Measurements from ENCODE around the gene CIRBP. TPM values are rescaled to one million over a fixed set of nuclear protein-coding genes. Genes with fewer than 3 reads are reported as not detected.

The CIRBP gene
- total RNA-seq, 2 donors from 2014 or later = 282 to 301 TPM

DNA sequence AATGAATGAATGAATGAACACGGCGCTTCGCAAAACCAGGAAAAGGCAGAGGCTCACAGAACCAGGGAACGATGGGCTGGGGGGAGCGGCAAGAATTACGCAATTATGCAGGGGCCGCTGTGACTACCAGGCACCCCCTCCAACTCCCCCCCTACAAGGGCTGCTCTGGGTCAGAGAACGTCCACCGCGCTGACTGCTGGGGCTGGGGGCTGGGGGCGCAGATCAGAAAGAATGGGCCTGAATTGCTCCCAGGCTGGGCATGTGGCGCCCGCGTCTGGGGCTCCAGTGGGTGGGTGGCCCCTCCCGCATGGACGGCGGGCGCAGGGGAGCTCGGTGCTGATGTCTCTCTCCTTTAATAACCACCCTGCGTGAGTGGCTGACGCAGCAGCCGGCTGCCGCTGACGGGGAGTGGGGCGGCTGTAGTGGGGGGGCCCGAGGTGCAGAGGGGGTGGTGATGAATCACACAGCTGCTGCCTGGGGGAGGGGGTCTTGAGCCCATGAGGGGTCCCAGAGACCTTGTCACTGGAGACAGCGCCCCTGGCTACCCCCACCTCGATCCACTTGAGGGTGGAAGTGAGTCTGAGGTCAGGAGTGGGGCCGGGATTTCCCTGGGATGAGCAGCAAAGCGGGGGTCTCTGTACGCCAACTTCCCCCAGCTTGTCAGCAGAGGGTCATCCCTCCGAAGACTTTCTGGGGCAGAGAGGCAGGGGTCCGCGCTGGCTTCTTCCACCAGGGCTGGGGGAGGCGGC, 1.5 kb upstream of the CIRBP start:
- DNase-seq = peak; percentile 70
- Mint-ChIP-seq H3K27me3 (ENCODE audit: insufficient read depth) (peaks cover 17% of the 10 kb centered on the region), H3K4me1 (peaks cover 31% of the 10 kb centered on the region), H3K27ac (peak overlapping the region; percentile 68), H3K36me3 (ENCODE audit: low read depth) (peaks cover 29% of the 10 kb centered on the region), H3K9me3 (no peaks in the 10 kb centered on the region), H3K4me3 (peak overlapping the region; percentile 82)
- peak overlapping the region; percentile 66 for H3K4me3 ChIP-seq (ENCODE audit: low read length)
- H3K9ac ChIP-seq (ENCODE audit: extremely low read depth, low read length, poor library complexity, severe bottlenecking) = no peak overlapping the region
- 32 to 34% methylated on average over 11 to 32 of the region's 35 CpGs for WGBS, 2 experiments (ENCODE audit: insufficient coverage in 1 of 2, insufficient read length in 1 of 2)
- peaks cover 21% of the 10 kb centered on the region for H3K36me3 ChIP-seq (ENCODE audit: control insufficient read depth, insufficient read depth, low read length)
- peaks cover 22% of the 10 kb centered on the region for H3K4me1 ChIP-seq (ENCODE audit: control insufficient read depth, insufficient read depth, low read length)
- no peak overlapping the region for H3K27ac ChIP-seq (ENCODE audit: low read depth, low read length)
- peaks cover 9% of the 10 kb centered on the region for H3K27me3 ChIP-seq (ENCODE audit: control insufficient read depth, insufficient read depth, low read length, poor library complexity, severe bottlenecking)
- no peaks in the 10 kb centered on the region for H3K9me3 ChIP-seq (ENCODE audit: control insufficient read depth, low read length)
- TF ChIP-seq, protein P1, sequence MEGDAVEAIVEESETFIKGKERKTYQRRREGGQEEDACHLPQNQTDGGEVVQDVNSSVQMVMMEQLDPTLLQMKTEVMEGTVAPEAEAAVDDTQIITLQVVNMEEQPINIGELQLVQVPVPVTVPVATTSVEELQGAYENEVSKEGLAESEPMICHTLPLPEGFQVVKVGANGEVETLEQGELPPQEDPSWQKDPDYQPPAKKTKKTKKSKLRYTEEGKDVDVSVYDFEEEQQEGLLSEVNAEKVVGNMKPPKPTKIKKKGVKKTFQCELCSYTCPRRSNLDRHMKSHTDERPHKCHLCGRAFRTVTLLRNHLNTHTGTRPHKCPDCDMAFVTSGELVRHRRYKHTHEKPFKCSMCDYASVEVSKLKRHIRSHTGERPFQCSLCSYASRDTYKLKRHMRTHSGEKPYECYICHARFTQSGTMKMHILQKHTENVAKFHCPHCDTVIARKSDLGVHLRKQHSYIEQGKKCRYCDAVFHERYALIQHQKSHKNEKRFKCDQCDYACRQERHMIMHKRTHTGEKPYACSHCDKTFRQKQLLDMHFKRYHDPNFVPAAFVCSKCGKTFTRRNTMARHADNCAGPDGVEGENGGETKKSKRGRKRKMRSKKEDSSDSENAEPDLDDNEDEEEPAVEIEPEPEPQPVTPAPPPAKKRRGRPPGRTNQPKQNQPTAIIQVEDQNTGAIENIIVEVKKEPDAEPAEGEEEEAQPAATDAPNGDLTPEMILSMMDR (conservative IDR thresholded peaks at IDR 0.05) = no peak

DNA sequence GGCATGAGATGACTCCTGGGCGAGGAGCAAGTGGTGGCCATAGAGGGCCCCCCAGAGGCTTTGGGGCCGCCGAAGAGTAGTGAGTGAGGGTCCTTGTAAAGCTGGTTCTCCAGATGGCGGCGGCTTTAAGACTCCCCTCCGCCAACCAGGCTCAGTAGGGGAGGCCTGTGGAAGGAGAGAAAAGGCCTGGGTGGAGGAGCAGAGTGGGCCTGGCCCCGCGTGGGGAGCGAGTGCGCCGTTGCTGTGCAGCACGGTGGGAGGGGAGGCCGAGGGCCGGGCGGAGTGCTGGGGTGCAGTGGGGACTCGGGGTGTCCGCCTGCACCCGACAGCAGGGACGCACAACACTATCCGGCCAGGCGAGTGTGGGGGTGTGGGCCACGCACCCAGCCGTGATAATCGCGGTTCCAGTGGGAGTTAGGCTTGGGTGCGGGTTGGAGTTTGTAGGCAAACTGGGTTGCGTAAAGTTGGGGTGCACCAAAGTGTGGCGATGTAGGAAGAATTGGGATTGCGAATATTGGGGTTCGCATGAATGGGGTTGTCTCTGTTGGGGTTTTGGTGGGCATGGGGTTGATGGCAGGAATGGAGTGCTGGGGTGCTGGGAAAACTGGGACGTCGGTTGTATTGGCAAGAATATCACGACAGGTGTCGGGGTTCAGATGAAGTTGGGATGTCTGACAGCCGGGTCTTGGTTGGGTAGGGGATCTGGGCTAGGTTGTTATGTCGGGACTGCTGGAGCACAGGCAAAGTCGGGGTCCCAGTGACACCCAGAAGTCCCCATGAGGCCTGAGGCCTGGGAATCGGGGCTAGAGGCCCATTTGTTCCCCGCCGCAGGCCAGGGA, 687 bp upstream of the CIRBP start:
- peaks cover 28% of the 10 kb centered on the region for H3K36me3 ChIP-seq (ENCODE audit: control insufficient read depth, insufficient read depth, low read length)
- Mint-ChIP-seq H3K27ac (peak overlapping the region; percentile 78), H3K4me3 (peak overlapping the region; percentile 82), H3K36me3 (ENCODE audit: low read depth) (peaks cover 33% of the 10 kb centered on the region), H3K4me1 (peaks cover 32% of the 10 kb centered on the region), H3K9me3 (no peaks in the 10 kb centered on the region), H3K27me3 (ENCODE audit: insufficient read depth) (peaks cover 17% of the 10 kb centered on the region)
- TF ChIP-seq, protein P1 (conservative IDR thresholded peaks at IDR 0.05) = no peak
- no peak overlapping the region for H3K27ac ChIP-seq (ENCODE audit: low read depth, low read length)
- H3K4me3 ChIP-seq (ENCODE audit: low read length) = peak overlapping the region; percentile 32
- peaks cover 9% of the 10 kb centered on the region for H3K27me3 ChIP-seq (ENCODE audit: control insufficient read depth, insufficient read depth, low read length, poor library complexity, severe bottlenecking)
- peak; percentile 63 for DNase-seq
- H3K9me3 ChIP-seq (ENCODE audit: control insufficient read depth, low read length) = no peaks in the 10 kb centered on the region
- peaks cover 20% of the 10 kb centered on the region for H3K4me1 ChIP-seq (ENCODE audit: control insufficient read depth, insufficient read depth, low read length)
- WGBS, 2 experiments (ENCODE audit: insufficient coverage in 1 of 2, insufficient read length in 1 of 2) = 47 to 66% methylated on average over 16 to 40 of the region's 40 CpGs
- H3K9ac ChIP-seq (ENCODE audit: extremely low read depth, low read length, poor library complexity, severe bottlenecking) = no peak overlapping the region

DNA sequence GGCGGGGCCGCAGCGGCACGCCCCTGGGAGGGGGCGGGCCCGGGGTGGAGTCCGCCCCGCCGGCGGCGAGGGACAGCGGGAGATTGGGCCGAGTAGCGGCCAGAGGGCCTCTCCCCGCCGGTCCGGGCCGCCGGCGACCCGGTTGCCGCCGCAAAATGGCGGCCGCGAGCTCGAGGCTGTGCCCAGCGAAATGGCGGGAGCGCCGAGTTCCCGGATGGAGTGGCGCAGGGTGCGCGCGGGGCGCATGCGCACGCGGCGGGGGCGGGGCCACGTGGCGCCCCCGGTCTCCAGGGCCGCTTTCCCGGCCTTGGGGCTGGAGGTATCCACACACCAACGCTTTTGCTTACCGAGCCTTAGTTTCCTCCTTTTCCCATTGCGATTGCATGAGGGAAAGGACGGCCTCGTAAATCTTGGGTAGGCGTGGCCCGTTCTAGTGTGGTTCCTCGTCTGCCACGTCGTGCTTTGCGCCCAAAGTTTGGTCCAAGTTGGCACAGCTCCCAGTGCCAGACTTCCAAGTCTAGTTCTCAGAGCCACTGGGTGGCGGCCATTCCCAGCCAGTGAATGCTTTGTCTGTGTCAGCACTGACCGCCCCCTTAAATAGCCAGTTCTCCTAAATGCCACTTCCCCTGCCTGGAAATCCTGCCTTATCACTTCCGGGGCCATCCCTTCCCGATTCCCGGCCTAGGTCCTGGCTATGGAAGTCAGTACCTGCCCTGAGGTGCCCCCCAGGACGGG, 513 bp downstream of the CIRBP start:
- peak overlapping the region; percentile 97 for H3K27ac Mint-ChIP-seq

More for the DNA sequence above, 513 bp downstream of the CIRBP start:
- Histone ChIP-seq H3K9me3 (ENCODE audit: control insufficient read depth, low read length) (no peaks in the 10 kb centered on the region), H3K4me1 (ENCODE audit: control insufficient read depth, insufficient read depth, low read length) (peaks cover 25% of the 10 kb centered on the region), H3K9ac (ENCODE audit: extremely low read depth, low read length, poor library complexity, severe bottlenecking) (peak overlapping the region; percentile 91), H3K27ac (ENCODE audit: low read depth, low read length) (peak overlapping the region; percentile 96), H3K36me3 (ENCODE audit: control insufficient read depth, insufficient read depth, low read length) (peaks cover 38% of the 10 kb centered on the region), H3K27me3 (ENCODE audit: control insufficient read depth, insufficient read depth, low read length, poor library complexity, severe bottlenecking) (peaks cover 9% of the 10 kb centered on the region), H3K4me3 (ENCODE audit: low read length) (peak overlapping the region; percentile 86)
- WGBS, 2 experiments (ENCODE audit: insufficient coverage in 1 of 2, insufficient read length in 1 of 2) = 0 to 1% methylated on average over 44 to 64 of the region's 64 CpGs
- TF ChIP-seq, protein P1 (conservative IDR thresholded peaks at IDR 0.05) = no peak
- no peaks in the 10 kb centered on the region for H3K9me3 Mint-ChIP-seq
- H3K36me3 Mint-ChIP-seq (ENCODE audit: low read depth) = peaks cover 43% of the 10 kb centered on the region
- DNase-seq = peak; percentile 90
- peaks cover 40% of the 10 kb centered on the region for H3K4me1 Mint-ChIP-seq
- peaks cover 17% of the 10 kb centered on the region for H3K27me3 Mint-ChIP-seq (ENCODE audit: insufficient read depth)
- peak overlapping the region; percentile 82 for H3K4me3 Mint-ChIP-seq

Data from endodermal cell (in vitro differentiated cells).